PC-3 (cell line): ENCODE data around the gene MARK4.

Experiments
- EZH2 ChIP-seq: fragments of 300-600 bp; sonication (generic); IDR thresholded peaks from one replicate; pipeline ENCODE4 v1.6.1; 2017; ENCODE audit warnings: antibody characterized with exemption, mild to moderate bottlenecking, low read length; ENCODE audit not compliant: unreplicated experiment
- EZH2phosphoT487 ChIP-seq: fragments of 300-600 bp; sonication (generic); IDR thresholded peaks from 2 replicates; pipeline ENCODE4 v1.6.1; 2018; ENCODE audit warnings: mild to moderate bottlenecking, antibody characterized with exemption, low read length, borderline replicate concordance
- TF ChIP-seq, protein P1 (sequence below): fragments of 300-600 bp; sonication (generic); conservative IDR thresholded peaks from 2 replicates; pipeline ENCODE4 v1.5.1; 2017; ENCODE audit warnings: antibody characterized with exemption, low read depth, mild to moderate bottlenecking, low read length

- TF ChIP-seq, protein P1, sequence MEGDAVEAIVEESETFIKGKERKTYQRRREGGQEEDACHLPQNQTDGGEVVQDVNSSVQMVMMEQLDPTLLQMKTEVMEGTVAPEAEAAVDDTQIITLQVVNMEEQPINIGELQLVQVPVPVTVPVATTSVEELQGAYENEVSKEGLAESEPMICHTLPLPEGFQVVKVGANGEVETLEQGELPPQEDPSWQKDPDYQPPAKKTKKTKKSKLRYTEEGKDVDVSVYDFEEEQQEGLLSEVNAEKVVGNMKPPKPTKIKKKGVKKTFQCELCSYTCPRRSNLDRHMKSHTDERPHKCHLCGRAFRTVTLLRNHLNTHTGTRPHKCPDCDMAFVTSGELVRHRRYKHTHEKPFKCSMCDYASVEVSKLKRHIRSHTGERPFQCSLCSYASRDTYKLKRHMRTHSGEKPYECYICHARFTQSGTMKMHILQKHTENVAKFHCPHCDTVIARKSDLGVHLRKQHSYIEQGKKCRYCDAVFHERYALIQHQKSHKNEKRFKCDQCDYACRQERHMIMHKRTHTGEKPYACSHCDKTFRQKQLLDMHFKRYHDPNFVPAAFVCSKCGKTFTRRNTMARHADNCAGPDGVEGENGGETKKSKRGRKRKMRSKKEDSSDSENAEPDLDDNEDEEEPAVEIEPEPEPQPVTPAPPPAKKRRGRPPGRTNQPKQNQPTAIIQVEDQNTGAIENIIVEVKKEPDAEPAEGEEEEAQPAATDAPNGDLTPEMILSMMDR, result no peak
- no peak for TF ChIP-seq EZH2phosphoT487
- TF ChIP-seq EZH2, result no peak
Measured at GRCh38 chr19:45307361-45307760, 56.3 kb downstream of the MARK4 start.
